ENCODE results near the gene CLEC16A. TPM values are rescaled to one million over a fixed set of nuclear protein-coding genes. Genes with fewer than 3 reads are reported as not detected.

The CLEC16A gene
- total RNA-seq, 1 experiment from 2014 or later: 17.4 TPM

- Histone ChIP-seq H3K4me3 (ENCODE audit: low read length) (no peak overlapping the region), H3K27me3 (ENCODE audit: low read length) (no peaks in the 10 kb centered on the region), H2AFZ (ENCODE audit: low read length) (no peak overlapping the region), H3K9me2 (replicated peaks; ENCODE audit: insufficient read depth, low read length) (no peaks in the 10 kb centered on the region), H3K4me1 (ENCODE audit: low read length) (no peaks in the 10 kb centered on the region), H3K9me3 (ENCODE audit: low read length) (no peaks in the 10 kb centered on the region), H3K27ac (ENCODE audit: low read length) (no peak overlapping the region), H3K79me2 (ENCODE audit: low read length) (no peaks in the 10 kb centered on the region), H3K4me2 (ENCODE audit: low read depth, low read length, poor library complexity, severe bottlenecking) (no peak overlapping the region), H3K9ac (ENCODE audit: low read length) (no peak overlapping the region), H4K20me1 (ENCODE audit: insufficient read depth, low read depth, low read length) (no peaks in the 10 kb centered on the region), H3K36me3 (ENCODE audit: insufficient read depth, low read length) (no peaks in the 10 kb centered on the region)
- no peak for DNase-seq
These were observed 123.4 kb downstream of the CLEC16A start for GRCh38 chr16:11067697-11068141.

DNA sequence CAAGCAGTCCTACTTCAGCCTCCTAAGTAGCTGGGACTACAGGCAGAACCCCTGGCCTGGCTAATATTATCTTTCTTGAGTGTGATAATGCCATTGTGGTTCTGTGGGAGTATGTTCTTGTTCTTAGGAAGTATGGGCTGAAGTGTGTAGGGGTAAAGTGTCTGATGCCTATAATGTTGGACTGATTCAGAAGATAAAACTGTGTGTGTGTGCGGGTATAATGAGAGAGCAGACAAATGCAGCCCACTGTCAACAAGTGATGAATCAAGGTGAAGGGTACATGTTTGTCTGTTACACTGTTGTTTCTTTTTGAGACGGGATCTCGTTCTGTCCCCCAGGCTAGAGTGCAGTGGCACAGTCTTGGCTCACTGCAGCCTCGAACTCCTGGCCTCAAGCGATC lies 127.5 kb downstream of the CLEC16A start:
- H3K9me2 ChIP-seq (replicated peaks; ENCODE audit: insufficient read depth, low read length): no peaks in the 10 kb centered on the region
- H3K27ac ChIP-seq (ENCODE audit: low read length): no peak overlapping the region
- no peak overlapping the region for H3K4me3 ChIP-seq (ENCODE audit: low read length)
- no peaks in the 10 kb centered on the region for H3K4me1 ChIP-seq (ENCODE audit: low read length)
- H3K36me3 ChIP-seq (ENCODE audit: insufficient read depth, low read length): no peaks in the 10 kb centered on the region
- H3K27me3 ChIP-seq (ENCODE audit: low read length): no peaks in the 10 kb centered on the region
- H3K79me2 ChIP-seq (ENCODE audit: low read length): no peaks in the 10 kb centered on the region
- no peaks in the 10 kb centered on the region for H4K20me1 ChIP-seq (ENCODE audit: insufficient read depth, low read depth, low read length)
- H3K4me2 ChIP-seq (ENCODE audit: low read depth, low read length, poor library complexity, severe bottlenecking): no peak overlapping the region
- no peaks in the 10 kb centered on the region for H3K9me3 ChIP-seq (ENCODE audit: low read length)
- H2AFZ ChIP-seq (ENCODE audit: low read length): no peak overlapping the region
- no peak overlapping the region for H3K9ac ChIP-seq (ENCODE audit: low read length)
- DNase-seq: no peak

DNA sequence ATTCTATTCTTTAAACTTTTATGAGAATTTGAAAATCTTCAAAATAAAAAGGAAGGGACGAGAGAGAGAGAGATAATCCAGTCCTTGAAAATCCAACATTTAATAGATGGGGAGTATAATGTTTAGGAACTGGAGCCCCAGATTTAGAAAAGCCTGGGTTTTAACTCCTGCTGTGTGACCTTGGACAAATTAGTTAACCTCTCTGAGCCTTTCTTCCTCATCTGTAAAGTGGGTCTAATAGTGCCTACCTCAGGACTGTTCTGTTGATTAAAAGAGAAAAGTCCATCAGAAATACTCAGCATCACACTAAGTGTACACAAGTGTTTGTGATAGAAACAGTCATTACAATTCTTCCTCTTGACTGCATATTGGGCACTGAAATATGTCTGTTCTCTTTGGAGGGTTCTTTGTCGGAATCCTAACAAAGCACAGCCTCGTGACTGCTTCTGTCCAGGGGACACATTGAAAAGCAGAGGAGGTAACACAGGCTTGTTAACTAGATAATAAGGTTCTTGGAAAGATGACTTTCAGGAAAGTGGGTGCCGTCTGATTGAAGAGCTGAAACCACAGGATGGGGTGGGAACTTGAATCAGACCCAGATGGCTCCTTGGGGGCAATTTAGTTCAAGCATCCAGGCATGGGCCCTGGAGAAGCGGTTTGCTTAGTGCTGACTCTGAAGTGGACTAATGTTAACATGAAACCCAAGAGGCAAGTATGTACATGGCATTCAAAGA lies 128.2 kb downstream of the CLEC16A start:
- Histone ChIP-seq H3K27me3 (ENCODE audit: low read length) (no peaks in the 10 kb centered on the region), H2AFZ (ENCODE audit: low read length) (no peak overlapping the region), H3K9ac (ENCODE audit: low read length) (no peak overlapping the region), H3K79me2 (ENCODE audit: low read length) (no peaks in the 10 kb centered on the region), H4K20me1 (ENCODE audit: insufficient read depth, low read depth, low read length) (no peaks in the 10 kb centered on the region), H3K4me3 (ENCODE audit: low read length) (no peak overlapping the region), H3K4me1 (ENCODE audit: low read length) (no peaks in the 10 kb centered on the region), H3K27ac (ENCODE audit: low read length) (no peak overlapping the region), H3K9me3 (ENCODE audit: low read length) (no peaks in the 10 kb centered on the region), H3K9me2 (replicated peaks; ENCODE audit: insufficient read depth, low read length) (no peaks in the 10 kb centered on the region), H3K36me3 (ENCODE audit: insufficient read depth, low read length) (no peaks in the 10 kb centered on the region), H3K4me2 (ENCODE audit: low read depth, low read length, poor library complexity, severe bottlenecking) (no peak overlapping the region)
- no peak for DNase-seq

- no peak overlapping the region for H3K9ac ChIP-seq (ENCODE audit: low read length)
- H2AFZ ChIP-seq (ENCODE audit: low read length): no peak overlapping the region
- H4K20me1 ChIP-seq (ENCODE audit: insufficient read depth, low read depth, low read length): no peaks in the 10 kb centered on the region
- H3K4me1 ChIP-seq (ENCODE audit: low read length): no peaks in the 10 kb centered on the region
- no peaks in the 10 kb centered on the region for H3K9me3 ChIP-seq (ENCODE audit: low read length)
- no peak overlapping the region for H3K4me3 ChIP-seq (ENCODE audit: low read length)
- no peaks in the 10 kb centered on the region for H3K79me2 ChIP-seq (ENCODE audit: low read length)
- H3K36me3 ChIP-seq (ENCODE audit: insufficient read depth, low read length): no peaks in the 10 kb centered on the region
- no peak for DNase-seq
- no peak overlapping the region for H3K27ac ChIP-seq (ENCODE audit: low read length)
- H3K27me3 ChIP-seq (ENCODE audit: low read length): no peaks in the 10 kb centered on the region
- no peak overlapping the region for H3K4me2 ChIP-seq (ENCODE audit: low read depth, low read length, poor library complexity, severe bottlenecking)
- H3K9me2 ChIP-seq (replicated peaks; ENCODE audit: insufficient read depth, low read length): no peaks in the 10 kb centered on the region
These were observed 129.1 kb downstream of the CLEC16A start for GRCh38 chr16:11073407-11073999.

GRCh38 chr16:11074131-11074530 lies 129.8 kb downstream of the CLEC16A start:
- Histone ChIP-seq H3K4me2 (ENCODE audit: low read depth, low read length, poor library complexity, severe bottlenecking) (no peak overlapping the region), H3K9ac (ENCODE audit: low read length) (no peak overlapping the region), H3K79me2 (ENCODE audit: low read length) (no peaks in the 10 kb centered on the region), H3K27me3 (ENCODE audit: low read length) (no peaks in the 10 kb centered on the region), H3K4me3 (ENCODE audit: low read length) (no peak overlapping the region), H3K36me3 (ENCODE audit: insufficient read depth, low read length) (no peaks in the 10 kb centered on the region), H3K9me3 (ENCODE audit: low read length) (no peaks in the 10 kb centered on the region), H3K27ac (ENCODE audit: low read length) (no peak overlapping the region), H3K4me1 (ENCODE audit: low read length) (no peaks in the 10 kb centered on the region), H2AFZ (ENCODE audit: low read length) (no peak overlapping the region), H4K20me1 (ENCODE audit: insufficient read depth, low read depth, low read length) (no peaks in the 10 kb centered on the region), H3K9me2 (replicated peaks; ENCODE audit: insufficient read depth, low read length) (no peaks in the 10 kb centered on the region)
- DNase-seq: no peak

DNA sequence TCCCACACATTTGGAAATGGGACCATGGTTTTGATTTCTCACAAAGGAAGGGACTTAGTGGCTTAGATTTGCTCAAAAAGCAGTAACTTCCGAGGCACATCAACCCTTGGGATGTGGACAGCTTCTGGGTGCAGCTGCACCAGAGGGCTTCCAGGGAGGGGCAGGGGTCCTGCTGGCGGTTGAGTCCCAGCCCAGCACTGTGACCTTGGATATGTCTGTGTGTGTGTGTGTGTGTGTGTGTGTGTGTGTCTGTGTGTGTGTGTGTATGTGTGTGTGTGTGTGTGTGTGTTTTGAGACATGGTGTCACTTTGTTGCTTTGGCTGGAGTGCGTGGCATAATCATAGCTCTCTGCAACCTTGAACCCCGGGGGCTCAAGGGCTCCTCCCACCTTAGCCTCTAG lies 130.8 kb downstream of the CLEC16A start:
- no peaks in the 10 kb centered on the region for H3K79me2 ChIP-seq (ENCODE audit: low read length)
- H3K9me3 ChIP-seq (ENCODE audit: low read length): no peaks in the 10 kb centered on the region
- no peak overlapping the region for H3K4me3 ChIP-seq (ENCODE audit: low read length)
- no peak overlapping the region for H3K27ac ChIP-seq (ENCODE audit: low read length)
- H3K36me3 ChIP-seq (ENCODE audit: insufficient read depth, low read length): no peaks in the 10 kb centered on the region
- no peaks in the 10 kb centered on the region for H3K27me3 ChIP-seq (ENCODE audit: low read length)
- no peak for DNase-seq
- no peak overlapping the region for H2AFZ ChIP-seq (ENCODE audit: low read length)
- no peaks in the 10 kb centered on the region for H3K4me1 ChIP-seq (ENCODE audit: low read length)
- H3K9me2 ChIP-seq (replicated peaks; ENCODE audit: insufficient read depth, low read length): no peaks in the 10 kb centered on the region
- H3K9ac ChIP-seq (ENCODE audit: low read length): no peak overlapping the region
- no peak overlapping the region for H3K4me2 ChIP-seq (ENCODE audit: low read depth, low read length, poor library complexity, severe bottlenecking)
- H4K20me1 ChIP-seq (ENCODE audit: insufficient read depth, low read depth, low read length): no peaks in the 10 kb centered on the region

DNA sequence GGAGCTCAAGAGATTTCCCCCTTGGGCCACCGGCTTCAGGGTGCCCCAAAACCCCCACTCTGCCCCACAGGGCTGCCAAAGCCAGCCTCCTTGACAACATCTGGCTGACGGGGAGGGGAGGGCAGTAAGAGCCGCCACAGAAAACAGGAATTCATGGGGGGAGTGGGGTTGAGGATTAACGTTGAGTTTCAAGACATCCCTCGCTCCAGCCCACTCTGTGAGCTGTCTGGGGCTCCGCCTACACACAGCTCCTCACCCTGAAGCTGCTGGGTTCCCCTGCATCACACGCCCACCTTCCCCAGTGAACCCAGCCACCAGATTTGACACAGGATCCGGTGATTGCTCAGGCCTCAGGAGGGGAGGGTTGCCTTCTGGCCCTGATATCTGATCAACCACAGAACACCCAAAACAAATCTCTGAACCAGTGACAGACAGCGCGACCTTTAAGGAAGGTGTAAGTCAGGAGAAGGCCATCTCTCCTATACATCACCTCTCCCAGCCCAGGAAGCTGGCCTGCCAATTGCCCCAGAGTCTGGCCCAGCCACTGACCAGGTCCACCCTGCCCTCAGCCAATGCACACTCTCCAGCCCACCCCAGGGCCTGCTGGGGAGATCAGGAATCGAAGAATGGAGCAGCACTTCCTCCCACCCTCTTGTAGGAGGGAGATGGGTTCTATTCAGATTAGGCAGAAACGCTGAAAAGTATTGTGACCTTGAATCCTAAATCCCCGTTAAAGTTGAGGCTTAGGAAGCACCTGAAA lies 132.1 kb downstream of the CLEC16A start:
- no peak for DNase-seq
- no peak overlapping the region for H2AFZ ChIP-seq (ENCODE audit: low read length)
- no peaks in the 10 kb centered on the region for H3K27me3 ChIP-seq (ENCODE audit: low read length)
- no peaks in the 10 kb centered on the region for H3K36me3 ChIP-seq (ENCODE audit: insufficient read depth, low read length)
- no peaks in the 10 kb centered on the region for H3K9me2 ChIP-seq (replicated peaks; ENCODE audit: insufficient read depth, low read length)
- no peak overlapping the region for H3K27ac ChIP-seq (ENCODE audit: low read length)
- no peaks in the 10 kb centered on the region for H3K4me1 ChIP-seq (ENCODE audit: low read length)
- no peaks in the 10 kb centered on the region for H4K20me1 ChIP-seq (ENCODE audit: insufficient read depth, low read depth, low read length)
- no peak overlapping the region for H3K9ac ChIP-seq (ENCODE audit: low read length)
- H3K79me2 ChIP-seq (ENCODE audit: low read length): no peaks in the 10 kb centered on the region
- no peaks in the 10 kb centered on the region for H3K9me3 ChIP-seq (ENCODE audit: low read length)
- no peak overlapping the region for H3K4me3 ChIP-seq (ENCODE audit: low read length)
- H3K4me2 ChIP-seq (ENCODE audit: low read depth, low read length, poor library complexity, severe bottlenecking): no peak overlapping the region

DNA sequence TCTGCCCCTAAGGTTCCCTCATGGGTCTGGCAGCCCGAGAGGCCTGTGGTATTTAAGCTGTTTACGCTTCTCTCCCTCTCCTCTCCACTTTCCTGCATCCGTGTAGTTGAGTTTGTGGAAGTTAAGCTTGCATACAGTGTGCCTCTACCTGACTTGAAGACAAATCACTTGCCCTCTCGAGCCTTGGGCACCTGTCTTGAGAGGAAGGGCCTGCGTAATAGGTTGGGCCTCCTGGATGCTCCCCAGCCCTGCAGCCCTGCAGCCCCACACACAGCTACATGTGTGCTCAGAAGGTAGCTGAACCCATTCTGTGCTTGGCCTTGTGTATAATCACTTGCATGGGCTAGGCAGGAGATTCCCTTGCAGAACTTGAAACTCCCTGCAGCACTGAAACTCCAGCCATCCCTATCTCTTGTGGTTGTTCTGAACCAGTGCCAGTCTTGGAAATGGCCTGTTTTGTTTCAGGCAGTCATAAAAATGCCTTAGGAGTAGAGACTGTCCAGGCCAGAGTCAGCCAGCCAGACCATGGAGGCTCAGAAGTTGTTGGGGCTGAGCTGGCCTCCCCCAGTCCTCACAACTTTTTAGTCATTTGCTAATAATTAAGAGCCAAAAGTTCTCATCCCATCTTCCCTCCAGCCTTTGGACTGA lies 134.6 kb downstream of the CLEC16A start:
- H3K4me3 ChIP-seq (ENCODE audit: low read length): no peak overlapping the region
- H3K9me3 ChIP-seq (ENCODE audit: low read length): no peaks in the 10 kb centered on the region
- no peak overlapping the region for H3K4me2 ChIP-seq (ENCODE audit: low read depth, low read length, poor library complexity, severe bottlenecking)
- H3K4me1 ChIP-seq (ENCODE audit: low read length): no peaks in the 10 kb centered on the region
- no peaks in the 10 kb centered on the region for H3K79me2 ChIP-seq (ENCODE audit: low read length)
- no peak overlapping the region for H2AFZ ChIP-seq (ENCODE audit: low read length)
- no peak overlapping the region for H3K9ac ChIP-seq (ENCODE audit: low read length)
- H4K20me1 ChIP-seq (ENCODE audit: insufficient read depth, low read depth, low read length): no peaks in the 10 kb centered on the region
- no peaks in the 10 kb centered on the region for H3K36me3 ChIP-seq (ENCODE audit: insufficient read depth, low read length)
- no peak overlapping the region for H3K27ac ChIP-seq (ENCODE audit: low read length)
- DNase-seq: no peak
- H3K9me2 ChIP-seq (replicated peaks; ENCODE audit: insufficient read depth, low read length): no peaks in the 10 kb centered on the region
- no peaks in the 10 kb centered on the region for H3K27me3 ChIP-seq (ENCODE audit: low read length)

All from Karpas-422 (cell line).